NCI-H69 (cell line): ENCODE results near the gene FAM180A.
A peak's percentile ranks its signal among the peaks of the same experiment; 100 is the strongest.
"Not testable (repeated sequence)": the region's sequence is repeated elsewhere in the genome, so short reads cannot be mapped to it uniquely, and the experiment has no call there.

Experiments
- DNase-seq: peaks from one replicate; lab custom pipeline; 2025; lab: John Stamatoyannopoulos, UW

FAM180A gene

DNA sequence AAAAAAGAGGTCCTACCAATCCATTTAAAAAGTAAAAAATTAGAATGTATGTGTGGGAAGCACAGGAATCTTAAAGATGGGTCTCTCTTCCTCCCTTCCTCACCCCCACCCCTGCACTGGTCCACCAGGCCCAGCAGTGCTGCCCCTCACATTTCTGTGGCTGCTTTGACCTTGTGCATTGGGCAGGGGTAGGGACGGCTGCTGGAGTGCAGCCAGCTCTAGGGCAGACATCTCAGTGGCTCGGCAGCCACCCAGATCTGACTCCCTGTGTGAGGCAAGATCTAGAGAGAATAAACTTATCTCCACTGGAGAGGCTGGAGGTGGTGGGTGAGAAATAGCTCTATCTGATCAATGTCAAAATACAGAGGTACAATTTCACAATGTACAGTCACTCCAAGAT is 6.7 kb downstream of the FAM180A start:
- no peak for DNase-seq

DNA sequence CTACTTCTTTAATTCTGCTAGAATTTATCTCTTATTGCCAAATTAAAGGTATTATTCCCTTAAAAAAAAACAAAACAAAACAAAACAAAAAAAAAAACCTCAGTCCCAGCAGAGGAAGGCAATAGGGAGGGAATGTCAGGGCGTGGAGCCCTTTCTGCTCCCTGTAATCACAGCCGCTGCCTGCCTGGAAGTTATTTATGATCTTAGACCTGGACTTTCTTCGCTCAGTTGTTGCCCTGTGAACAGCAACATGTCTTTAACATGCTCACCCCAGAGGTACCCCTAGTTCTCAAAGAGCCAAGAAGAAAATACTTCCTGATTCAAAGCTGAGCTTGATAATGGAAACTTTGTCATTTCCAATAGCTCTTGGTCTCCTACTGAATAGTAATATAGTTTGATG is 7.7 kb downstream of the FAM180A start:
- no peak for DNase-seq

DNA sequence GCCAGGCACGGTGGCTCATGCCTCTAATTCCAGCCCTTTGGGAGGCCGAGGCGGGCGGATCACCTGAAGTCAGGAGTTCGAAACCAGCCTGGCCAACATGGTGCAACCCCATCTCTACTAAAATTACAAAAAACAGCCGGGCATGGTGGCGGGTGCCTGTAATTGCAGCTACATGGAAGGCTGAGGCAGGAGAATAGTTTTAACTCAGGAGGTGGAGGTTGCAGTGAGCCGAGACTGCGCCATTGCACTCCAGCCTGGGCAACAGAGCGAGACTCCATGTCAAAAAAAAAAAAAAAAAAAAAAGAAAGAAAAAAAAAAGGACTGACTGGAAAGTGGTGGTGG is 11.3 kb downstream of the FAM180A start:
- DNase-seq = not testable (repeated sequence)

DNA sequence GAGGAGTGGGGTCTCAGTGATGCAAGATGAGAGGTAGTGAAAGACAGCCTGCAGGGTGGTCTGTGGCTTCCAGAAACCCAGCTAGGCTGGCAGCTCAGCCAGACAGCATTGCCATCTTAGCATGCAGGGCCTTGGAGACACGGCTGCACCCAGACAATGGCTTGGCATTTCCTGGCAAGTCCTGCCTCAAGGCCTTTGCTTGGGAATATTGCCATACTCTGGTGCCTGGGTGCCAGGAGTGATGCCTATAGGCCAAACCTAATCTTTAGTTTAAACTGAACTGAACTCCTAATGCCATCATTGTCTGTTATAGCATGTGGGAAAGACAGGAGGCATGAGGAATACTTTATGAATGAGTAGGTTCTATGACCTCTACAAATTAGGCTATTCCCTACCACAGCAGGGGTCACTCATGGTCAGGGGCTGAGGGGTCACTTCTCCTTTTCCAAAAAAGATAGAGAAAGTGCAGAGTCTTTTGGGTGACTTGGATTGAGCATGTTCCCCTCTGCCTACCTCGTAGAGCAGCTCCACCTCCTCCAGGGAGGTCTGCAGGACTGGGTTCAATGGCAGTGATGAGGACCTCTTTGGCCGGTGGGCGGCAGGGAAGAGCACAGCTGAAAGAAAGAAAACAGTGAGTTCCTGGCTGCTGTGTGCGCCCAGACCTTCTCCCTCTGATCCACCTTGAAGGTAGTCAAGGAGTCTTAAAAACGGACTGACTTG is 11.9 kb downstream of the FAM180A start:
- DNase-seq = no peak

DNA sequence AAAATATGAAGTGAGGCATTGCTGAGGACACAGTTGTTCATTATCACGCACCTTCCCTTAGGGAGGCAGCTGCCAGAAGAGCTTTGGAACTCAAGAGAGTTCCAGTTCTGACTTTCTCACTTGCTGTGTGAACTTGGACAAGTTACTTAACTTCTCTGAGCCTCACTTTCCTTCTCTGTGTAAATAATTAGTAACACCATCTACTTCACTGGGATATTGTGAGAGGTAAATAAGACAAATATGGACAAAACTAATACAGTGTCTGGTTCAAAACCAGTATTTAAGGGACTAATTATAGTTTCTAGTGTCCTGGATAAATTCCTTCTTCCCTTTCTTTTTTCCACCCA is 14.3 kb downstream of the FAM180A start:
- no peak for DNase-seq

DNA sequence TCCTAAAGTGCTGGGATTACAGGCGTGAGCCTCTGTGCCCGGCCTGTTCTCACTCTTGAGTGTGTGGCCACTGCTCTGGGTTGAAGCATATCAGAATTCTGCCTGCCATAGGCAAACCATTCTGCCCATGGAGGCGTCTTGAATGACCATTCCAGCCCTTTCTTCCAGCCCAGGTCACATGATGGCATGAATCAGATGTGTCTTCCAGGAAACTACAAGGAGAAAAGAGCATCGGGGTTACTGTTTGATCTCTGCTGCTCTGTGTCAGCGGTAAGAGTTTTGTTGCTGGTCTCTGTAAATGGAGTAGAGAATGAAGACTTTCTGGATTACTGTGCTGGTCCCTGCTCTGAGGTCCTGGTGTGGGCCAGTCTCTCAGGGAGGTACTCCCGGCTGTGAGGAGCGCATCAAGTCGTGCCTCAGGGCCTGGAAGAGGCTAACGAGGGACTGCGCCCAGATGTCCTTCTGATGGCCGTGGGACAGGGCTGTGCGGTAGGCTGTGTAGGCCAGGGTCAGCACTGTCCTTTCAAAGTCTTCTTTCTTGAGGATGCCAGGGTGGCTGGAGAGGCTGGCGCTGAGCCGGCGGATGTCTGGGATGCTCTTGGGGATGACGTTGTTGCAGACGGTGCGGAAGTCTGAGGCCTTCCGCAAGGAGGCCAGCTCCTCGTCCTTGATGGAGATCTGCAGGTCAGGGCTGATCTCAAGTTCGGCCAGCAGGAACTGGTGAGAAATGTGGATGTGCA is 14.8 kb downstream of the FAM180A start:
- DNase-seq = no peak

DNA sequence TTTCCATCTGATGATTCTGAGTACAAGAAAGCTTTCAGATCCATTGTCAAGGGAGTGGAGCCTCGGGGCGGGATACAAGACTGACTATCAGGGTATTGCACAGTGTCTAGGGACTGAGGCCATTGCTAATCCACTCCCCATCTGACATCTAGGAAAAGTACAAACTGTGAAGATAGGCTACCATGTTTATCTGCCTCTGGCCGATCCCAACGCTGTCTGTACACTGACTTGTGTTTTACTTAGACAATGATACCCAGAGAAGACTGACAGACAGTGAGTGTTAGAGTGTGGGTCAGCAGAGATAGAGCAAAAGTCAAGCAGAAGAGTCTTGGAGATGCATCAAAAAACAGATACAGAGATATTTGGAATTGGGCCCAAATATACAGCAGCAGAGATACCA is 17.5 kb downstream of the FAM180A start:
- no peak for DNase-seq

DNA sequence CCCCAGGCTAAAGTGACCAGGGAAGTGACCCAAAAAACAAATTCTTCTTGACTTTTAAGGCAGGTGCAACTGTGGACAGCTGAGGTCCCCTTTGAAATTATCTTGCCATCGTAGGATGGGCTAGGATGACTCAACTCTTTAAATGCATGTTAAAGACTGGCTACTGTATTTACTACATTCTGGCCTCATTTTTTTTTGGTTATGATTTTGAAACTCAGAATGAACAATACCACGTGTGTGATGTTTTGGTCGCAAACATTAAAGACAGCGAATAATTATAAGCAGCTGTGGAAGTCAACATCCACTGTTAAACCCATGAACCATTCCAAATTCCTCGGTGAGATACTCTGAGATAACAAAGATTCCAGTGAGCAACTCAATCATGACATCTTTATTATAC is 19.4 kb downstream of the FAM180A start:
- DNase-seq = no peak

DNA sequence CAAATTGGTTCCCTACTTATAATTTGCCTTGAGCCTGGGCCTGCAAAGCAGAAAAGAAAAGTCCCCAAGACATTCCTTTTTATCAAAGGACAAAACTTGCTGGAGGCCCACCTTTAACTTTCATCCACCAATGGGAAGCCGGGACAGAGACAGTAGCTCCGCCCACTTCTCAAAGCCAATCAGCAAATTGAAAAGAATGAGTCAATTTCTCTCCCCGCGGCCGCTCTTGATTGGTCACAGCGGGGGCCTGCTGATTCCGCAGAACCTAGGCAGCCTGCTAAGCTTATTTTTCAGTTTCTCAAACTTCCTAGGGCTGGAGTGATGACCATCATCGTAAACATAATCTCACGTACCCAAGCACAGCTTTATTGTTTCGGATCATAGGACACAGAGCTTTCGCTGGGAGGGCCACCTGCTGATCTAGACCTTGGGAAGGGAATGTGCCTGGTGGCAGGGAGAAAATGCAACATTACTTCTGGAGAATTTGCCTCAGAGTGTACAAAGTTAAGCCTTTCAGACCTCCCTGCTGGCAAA is 20.4 kb downstream of the FAM180A start, which contains the start of gene SLC13A4:
Gene SLC13A4, minus strand, starts transcription at position 51 of the 534 bp plus-strand sequence. CDS start 690 bp downstream, outside the sequence.
- no peak for DNase-seq

DNA sequence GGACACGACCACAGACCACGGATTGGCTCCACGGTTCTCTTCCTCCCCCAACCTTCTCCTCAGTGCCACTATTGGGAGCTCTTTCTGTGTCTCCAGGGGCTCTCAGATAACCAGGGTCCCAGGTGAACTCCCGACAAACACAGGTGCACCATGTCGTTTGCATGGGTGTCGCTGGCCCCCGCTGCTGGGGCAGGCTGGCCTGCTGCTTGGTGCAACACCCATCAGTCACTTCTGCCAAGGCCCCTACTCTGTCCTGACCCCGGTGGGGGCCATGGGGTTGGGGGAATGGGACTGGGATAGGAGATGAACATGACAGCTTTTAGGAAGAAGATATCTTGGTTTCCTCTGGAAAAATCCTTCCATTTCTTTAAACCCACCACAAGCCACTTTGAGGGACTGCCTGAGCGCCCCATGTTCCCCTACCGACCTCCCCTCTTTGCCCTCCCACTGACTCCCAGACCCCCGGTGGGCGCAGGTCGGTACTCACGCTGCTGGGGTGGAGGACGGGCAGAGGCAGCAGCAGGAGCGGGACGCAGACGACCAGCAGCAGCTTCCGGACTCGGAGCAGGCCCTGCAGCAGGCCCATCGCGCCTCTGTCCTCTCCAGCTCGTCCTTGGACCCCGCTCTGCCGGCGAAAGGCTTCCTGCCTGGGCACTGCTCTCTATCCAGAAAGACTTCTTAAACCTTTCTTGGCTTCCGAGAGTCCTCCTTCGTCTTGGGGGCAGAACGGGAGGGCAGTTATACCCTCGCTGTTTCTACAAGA is 21.5 kb downstream of the FAM180A start:
- no peak for DNase-seq

DNA sequence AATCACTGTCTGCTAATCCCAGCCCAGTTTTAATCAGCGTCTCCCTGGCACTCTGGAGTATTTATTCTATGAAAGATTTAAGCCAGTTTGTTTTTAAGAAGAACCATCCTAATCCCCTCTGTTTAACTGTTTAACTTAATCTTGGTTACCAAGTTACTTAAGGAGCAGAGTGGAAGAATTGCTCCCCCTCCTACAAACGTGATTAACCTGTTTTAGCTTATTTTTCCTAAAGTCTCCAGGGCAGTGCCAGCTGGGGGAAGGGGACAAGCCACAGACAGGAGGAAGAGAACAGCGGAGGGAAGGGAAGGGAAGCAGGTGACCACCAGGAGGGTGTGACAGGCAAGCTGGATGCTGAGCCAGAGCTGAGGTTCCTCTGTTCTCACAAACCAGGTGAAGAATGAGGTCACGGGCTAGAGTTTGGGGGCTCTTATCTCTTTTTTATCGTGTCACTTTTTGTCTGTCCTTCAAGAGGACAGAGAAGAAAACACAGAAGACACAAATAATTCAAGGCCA is 22.3 kb downstream of the FAM180A start:
- DNase-seq = no peak

DNA sequence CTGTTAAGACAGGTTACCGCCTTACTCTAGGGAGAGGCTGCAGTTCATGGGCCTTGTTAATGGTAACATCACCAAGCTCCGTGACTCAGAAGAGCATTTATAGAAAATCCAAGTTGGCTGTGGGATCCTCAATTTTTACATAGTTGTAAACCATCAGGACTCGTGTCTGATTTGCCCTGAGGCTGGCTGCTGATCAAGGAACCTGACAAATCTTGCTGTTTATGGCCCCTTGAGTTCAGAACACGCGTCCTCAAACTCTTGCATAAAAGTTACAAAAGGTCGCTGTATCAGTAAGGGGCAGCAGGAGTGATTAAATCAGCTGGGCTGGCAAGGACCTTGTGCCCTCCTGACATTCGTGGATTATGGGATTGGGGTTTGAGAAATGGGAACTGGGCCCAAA is 25.2 kb downstream of the FAM180A start:
- no peak for DNase-seq

DNA sequence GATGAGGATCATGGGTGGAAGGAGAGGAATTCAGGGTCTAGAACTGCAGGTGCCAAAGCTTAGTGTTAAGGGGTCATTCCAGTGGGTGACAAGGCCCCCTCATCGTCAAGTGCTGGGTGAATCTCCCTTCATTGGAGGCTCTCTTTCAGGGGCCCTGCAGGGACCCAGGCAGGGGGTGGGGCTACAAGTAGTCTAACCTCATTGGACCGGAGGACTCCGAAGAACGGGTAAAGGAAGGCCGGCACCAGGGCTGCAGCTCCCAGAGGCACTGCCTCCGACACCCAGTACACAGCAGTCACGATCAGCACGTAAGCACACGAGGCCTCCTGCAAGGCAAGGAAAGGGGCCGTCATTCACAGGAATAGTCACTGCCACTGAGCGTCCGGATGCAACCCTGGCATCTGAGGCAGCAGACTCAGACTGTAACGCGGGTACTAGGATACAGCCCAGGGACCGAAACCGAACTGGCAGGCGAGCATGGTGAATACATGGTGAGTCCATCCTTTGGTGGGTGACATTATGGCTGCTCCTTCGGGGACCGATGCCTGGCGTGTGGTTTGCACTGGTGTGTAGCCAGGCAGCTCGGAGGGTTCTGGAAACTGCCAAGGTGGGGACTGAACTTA is 27.3 kb downstream of the FAM180A start:
- no peak for DNase-seq

DNA sequence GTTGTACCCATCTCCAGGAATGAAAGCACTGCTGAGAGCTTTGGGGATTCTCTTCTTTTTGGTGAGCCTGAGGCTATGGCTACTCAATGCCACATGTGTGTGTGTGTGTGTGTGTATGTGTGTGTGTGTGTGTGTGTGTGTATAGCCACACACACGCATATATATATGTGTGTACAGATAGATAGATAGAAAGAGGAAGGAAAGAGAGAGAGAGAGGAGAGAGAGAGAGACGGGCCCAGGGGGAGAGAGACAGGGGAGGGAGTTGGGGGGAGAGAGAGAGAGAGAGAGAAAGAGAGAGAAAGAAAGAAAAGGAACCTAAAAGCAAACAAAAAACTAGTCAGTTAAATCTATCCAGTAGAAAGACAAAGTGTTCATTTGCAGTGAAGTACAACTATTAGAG is 28.9 kb downstream of the FAM180A start:
- peak; percentile 18 for DNase-seq

DNA sequence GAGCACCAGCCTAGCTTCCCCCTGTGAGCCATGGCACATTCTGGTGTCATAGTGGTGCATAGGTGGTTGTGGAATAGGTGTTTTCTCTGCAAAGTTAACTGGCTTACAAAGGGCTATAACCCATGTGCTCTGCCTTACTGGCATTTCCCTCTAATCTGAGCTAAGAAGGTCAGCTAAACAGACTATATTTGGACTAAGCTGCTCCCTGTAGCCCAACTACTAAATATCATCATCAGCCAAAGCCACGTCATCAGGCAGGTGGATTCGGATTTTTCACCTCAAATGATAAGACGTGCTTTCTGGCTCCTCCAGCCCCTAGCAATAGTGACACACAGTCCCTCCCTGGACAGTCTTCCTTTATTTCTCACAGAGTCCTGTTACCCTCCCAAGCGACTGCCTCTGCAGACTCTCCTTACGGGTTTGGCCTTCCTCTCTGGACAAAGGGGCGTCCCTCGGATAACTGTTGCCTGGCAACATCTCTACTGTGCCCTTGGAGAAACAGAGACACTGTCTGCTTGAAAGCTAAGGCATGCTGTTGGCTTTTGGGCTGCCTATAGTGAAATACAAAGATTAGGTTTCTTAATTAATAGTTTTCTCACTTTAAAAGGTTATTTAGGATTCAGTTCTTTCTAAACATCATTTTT is 29.7 kb downstream of the FAM180A start:
- peak; percentile 15 for DNase-seq

DNA sequence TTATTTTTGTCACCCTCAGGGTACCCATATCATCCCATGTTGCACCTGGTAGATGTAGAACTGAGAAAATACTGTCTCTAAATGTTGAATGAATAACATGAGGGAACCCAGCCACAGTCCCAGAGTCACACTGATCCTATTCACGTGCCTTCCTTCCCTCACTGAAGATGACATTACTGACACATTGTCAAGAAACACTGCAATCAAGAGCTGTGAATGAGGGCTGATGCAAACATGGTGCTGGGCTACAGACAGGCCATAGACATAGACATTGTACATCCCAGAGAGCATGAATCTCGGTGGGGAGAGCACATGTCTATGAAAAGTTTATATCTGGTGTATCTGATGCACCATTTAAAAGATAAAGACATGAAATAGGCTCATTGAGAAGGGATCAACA is 30.4 kb downstream of the FAM180A start:
- no peak for DNase-seq

DNA sequence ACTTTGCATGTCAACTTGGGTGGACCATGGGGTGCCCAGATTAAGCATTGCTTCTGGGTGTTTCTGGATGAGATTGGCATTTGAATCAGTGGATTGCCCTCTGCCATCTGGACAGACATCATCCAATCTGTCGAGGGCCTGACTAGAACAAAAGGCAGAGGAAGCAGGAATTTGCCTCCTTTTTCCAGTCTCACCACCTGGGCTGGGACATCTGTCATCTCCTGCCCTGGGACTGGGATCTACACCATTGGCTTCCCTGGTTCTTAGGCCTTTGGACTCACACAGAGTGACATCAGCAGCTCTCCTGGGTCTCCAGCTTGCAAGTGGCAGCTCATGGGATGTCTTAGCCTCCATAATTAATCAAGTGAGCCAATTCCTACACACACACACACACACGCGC is 30.9 kb downstream of the FAM180A start:
- DNase-seq = peak; percentile 83

DNA sequence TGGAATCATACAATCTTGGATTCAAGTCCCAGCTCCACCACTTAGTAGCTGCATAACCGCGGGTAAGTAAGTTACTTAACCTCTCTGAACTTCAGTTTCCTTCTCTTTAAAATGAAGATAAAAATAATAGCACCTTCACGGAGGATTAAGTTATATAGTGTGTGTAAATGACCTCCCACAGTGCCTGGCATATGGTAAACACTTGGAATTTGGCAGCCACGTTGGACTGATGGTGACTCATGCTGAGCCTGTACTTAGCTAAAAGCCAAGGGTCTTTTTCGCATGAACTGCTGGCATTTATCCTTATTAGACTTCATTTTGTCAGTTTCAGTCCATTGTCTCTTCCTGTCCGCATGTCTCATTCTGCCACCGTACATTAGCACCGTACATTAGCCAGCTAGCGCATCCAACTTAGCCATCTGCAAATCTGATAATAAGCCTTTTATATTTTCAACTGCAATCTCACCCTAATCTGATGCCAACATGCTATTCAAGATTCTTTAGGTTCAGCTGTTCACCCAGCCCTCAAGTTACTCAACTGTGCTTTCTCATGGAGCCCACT is 31.9 kb downstream of the FAM180A start:
- peak; percentile 99 for DNase-seq

DNA sequence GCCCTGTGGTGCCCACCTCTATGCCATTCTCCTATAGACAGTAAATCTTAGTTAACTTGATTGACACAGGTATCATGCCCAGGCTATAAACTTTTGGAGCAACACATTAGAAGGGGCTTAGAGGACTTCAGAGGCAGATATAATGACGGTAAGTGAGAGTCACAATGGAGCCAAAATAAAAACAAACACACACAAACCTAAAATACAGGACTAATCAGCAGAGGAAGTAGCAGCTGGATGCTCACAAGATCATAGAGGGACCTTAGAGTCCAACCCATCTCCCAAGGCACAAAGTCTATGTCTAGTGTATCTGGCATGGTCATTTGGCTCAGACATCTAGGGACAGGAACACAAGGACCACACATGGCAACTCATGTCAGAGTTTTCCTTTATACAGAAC is 32.9 kb downstream of the FAM180A start:
- peak; percentile 28 for DNase-seq

DNA sequence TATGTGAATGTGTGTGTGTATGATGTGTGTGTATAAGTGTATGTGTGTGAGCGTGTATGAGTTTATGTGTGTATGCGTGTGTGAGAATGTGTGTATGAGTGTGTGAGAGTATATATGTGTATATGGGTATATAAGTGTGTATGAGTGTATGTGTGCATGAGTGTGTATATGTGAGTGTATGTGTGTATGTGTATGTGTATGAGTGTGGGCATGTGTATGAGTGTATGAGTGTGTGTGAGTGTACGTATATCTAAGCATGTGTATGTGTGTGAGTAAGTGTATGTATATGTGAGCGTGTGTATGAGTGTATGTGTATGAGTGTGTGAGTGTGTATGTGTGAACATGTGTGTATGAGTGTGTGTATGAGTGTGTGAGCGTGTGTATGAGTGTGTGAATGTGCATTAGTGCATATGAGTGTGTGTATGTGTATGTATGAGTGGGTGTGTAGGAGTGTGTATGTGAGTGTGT is 33.5 kb downstream of the FAM180A start:
- no peak for DNase-seq

DNA sequence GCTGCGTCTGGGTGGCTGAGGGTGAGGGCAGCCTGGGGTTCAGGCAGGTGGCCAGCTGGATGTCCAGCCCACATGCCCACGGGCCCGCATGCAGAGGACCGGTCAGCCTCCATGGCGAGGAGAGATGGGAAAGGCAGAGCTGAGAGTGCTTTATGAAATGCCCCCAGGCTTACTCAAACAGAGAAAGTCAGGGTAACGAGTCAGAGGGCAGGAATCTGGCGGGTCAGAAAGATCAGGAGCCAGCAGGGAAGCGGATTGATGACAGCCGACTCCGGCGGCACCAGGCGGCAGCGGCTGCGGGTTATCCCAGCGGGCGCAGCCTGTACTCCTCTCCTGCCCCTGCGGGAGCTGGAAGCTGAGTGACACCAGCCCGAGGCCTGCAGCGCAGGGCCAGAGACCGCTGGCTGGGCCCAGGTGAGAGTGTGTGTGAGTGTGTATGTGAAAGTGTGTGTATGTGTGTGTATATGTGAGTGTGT is 34.0 kb downstream of the FAM180A start:
- DNase-seq = peak; percentile 82
